ENCODE results near the gene COL23A1. TPM values are rescaled to one million over a fixed set of nuclear protein-coding genes. Genes with fewer than 3 reads are reported as not detected.

Gene COL23A1
- total RNA-seq, 1 experiment from 2014 or later: not detected

DNA sequence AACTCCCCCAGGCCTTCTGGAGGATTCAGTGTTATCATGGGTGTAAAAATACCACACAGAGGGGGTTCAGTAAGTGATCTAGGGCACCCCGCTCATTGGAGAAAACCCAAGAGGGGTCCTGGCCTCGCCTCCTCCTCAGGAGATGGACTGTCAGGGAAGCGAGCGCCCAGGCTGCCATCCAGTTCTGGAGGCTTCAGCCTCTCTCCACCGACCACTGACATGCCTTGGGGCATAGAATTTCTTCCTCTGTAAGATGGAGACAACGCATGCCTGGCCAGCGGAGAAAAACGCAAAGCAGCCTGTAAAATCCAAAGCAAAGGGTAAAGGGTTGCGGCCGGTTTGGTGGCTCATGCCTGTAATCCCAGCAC, 165.4 kb downstream of the COL23A1 start:
- peaks cover 9% of the 10 kb centered on the region for H3K27me3 Mint-ChIP-seq (ENCODE audit: unreplicated experiment)
- H3K36me3 Mint-ChIP-seq (ENCODE audit: insufficient read depth, unreplicated experiment): no peaks in the 10 kb centered on the region
- no peak overlapping the region for H3K27ac Mint-ChIP-seq (ENCODE audit: unreplicated experiment)
- TF ChIP-seq, protein P1, sequence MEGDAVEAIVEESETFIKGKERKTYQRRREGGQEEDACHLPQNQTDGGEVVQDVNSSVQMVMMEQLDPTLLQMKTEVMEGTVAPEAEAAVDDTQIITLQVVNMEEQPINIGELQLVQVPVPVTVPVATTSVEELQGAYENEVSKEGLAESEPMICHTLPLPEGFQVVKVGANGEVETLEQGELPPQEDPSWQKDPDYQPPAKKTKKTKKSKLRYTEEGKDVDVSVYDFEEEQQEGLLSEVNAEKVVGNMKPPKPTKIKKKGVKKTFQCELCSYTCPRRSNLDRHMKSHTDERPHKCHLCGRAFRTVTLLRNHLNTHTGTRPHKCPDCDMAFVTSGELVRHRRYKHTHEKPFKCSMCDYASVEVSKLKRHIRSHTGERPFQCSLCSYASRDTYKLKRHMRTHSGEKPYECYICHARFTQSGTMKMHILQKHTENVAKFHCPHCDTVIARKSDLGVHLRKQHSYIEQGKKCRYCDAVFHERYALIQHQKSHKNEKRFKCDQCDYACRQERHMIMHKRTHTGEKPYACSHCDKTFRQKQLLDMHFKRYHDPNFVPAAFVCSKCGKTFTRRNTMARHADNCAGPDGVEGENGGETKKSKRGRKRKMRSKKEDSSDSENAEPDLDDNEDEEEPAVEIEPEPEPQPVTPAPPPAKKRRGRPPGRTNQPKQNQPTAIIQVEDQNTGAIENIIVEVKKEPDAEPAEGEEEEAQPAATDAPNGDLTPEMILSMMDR (IDR thresholded peaks at IDR 0.05; ENCODE audit: unreplicated experiment): no peak
- DNase-seq: no peak
- CTCF ChIA-PET: no interaction called here
- no peaks in the 10 kb centered on the region for H3K9me3 Mint-ChIP-seq (ENCODE audit: low read depth, unreplicated experiment)
- intact Hi-C loops (cut with micrococcal nuclease; ENCODE audit: unreplicated experiment): no loop called here
- BruUV-seq (replicated peaks): no TSS peak
- H3K4me1 Mint-ChIP-seq (ENCODE audit: low read depth, unreplicated experiment): no peaks in the 10 kb centered on the region
- no peak overlapping the region for H3K4me3 Mint-ChIP-seq (ENCODE audit: low read depth, unreplicated experiment)

DNA sequence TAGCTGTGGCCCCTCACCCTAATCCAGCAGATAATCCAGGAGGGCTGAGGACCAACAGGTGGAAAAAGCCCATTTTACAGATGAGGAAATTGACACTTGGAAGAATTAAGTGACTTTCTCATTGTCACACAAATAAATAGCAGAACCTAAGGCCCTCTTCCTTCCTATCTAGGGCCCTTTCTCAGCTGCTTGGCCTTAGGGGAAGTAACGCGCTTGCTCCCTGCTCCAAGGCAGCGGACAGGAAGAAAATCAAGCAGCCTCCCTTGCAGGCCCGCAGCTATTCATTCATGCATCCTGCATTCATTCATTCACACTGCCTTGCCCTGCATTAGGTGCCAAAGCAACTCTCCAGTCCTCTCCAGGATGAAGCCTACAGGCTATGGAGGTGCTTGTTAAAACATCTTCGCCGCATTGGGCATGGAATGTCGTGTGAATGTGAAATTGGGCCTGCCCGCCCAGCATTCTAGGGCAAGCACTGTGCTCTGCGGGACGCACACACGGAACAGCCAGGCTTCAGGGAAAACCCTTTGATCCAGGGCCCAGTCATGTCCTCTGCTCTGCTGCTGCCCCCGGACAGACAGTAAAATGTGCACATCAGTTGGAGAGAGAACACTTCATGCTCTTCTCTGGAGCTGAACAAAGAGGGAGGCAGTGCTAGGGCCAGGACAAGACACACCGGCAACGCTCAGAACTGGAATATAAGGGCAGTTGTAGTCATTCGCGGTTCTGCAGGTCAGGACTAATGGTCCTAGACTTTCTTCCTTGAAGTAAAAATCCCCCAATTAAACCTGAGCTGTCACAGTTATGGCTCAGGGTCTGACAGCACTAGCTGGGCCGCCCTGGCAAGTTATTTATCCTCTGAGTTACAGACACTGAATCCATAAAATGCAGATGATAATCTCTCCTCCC, 166.0 kb downstream of the COL23A1 start:
- Mint-ChIP-seq H3K4me1 (ENCODE audit: low read depth, unreplicated experiment) (no peaks in the 10 kb centered on the region), H3K36me3 (ENCODE audit: insufficient read depth, unreplicated experiment) (no peaks in the 10 kb centered on the region), H3K4me3 (ENCODE audit: low read depth, unreplicated experiment) (no peak overlapping the region), H3K27me3 (ENCODE audit: unreplicated experiment) (peaks cover 9% of the 10 kb centered on the region), H3K27ac (ENCODE audit: unreplicated experiment) (no peak overlapping the region), H3K9me3 (ENCODE audit: low read depth, unreplicated experiment) (no peaks in the 10 kb centered on the region)
- no TSS peak for BruUV-seq (replicated peaks)
- intact Hi-C loops (cut with micrococcal nuclease; ENCODE audit: unreplicated experiment): no loop called here
- TF ChIP-seq, protein P1 (IDR thresholded peaks at IDR 0.05; ENCODE audit: unreplicated experiment): no peak
- DNase-seq: no peak
- CTCF ChIA-PET: no interaction called here

DNA sequence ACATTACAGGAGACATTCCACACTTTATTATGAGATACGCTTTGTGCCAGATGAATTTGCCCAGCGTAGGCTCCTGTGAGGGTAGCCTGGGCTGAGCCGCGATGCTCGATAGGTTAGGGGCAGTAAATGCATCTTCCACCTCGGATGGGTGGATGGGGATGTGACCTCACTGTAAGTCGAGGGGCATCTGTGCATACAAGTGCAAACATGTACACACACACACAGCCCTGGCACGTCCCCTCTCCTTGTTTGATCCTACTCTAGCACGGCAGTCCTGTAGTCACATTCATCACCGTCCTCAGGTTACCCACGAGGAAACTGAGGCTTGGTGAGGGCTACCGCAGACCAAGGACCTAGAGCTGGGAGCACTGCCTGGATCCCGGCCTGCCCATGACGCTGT, 166.8 kb downstream of the COL23A1 start:
- no peak overlapping the region for H3K27ac Mint-ChIP-seq (ENCODE audit: unreplicated experiment)
- CTCF ChIA-PET: no interaction called here
- BruUV-seq (replicated peaks): no TSS peak
- H3K27me3 Mint-ChIP-seq (ENCODE audit: unreplicated experiment): peaks cover 15% of the 10 kb centered on the region
- no peaks in the 10 kb centered on the region for H3K36me3 Mint-ChIP-seq (ENCODE audit: insufficient read depth, unreplicated experiment)
- H3K4me3 Mint-ChIP-seq (ENCODE audit: low read depth, unreplicated experiment): no peak overlapping the region
- intact Hi-C loops (cut with micrococcal nuclease; ENCODE audit: unreplicated experiment): no loop called here
- TF ChIP-seq, protein P1 (IDR thresholded peaks at IDR 0.05; ENCODE audit: unreplicated experiment): no peak
- no peaks in the 10 kb centered on the region for H3K9me3 Mint-ChIP-seq (ENCODE audit: low read depth, unreplicated experiment)
- H3K4me1 Mint-ChIP-seq (ENCODE audit: low read depth, unreplicated experiment): no peaks in the 10 kb centered on the region
- DNase-seq: no peak

DNA sequence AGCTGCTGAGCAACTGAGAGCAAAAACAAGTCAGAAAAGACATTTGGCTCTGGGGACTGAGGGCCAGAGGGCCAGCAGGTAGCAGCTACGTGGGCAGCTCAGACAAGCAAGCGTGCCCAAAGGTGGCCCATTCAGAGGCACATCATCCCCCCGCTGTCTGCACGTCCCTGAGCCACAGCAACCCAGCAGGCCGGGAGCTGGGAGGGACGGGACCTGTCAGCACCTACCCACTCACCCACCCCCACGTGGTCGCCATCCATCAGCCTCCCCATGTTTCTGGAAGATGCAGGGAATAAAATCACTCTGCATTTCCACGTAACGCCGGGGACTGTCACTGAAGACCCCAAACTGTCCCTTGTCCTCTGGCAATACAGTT, 167.8 kb downstream of the COL23A1 start:
- H3K4me1 Mint-ChIP-seq (ENCODE audit: low read depth, unreplicated experiment): no peaks in the 10 kb centered on the region
- intact Hi-C loops (cut with micrococcal nuclease; ENCODE audit: unreplicated experiment): no loop called here
- no peak overlapping the region for H3K4me3 Mint-ChIP-seq (ENCODE audit: low read depth, unreplicated experiment)
- DNase-seq: no peak
- CTCF ChIA-PET: no interaction called here
- peaks cover 16% of the 10 kb centered on the region for H3K27me3 Mint-ChIP-seq (ENCODE audit: unreplicated experiment)
- no TSS peak for BruUV-seq (replicated peaks)
- TF ChIP-seq, protein P1 (IDR thresholded peaks at IDR 0.05; ENCODE audit: unreplicated experiment): no peak
- H3K9me3 Mint-ChIP-seq (ENCODE audit: low read depth, unreplicated experiment): no peaks in the 10 kb centered on the region
- H3K27ac Mint-ChIP-seq (ENCODE audit: unreplicated experiment): no peak overlapping the region
- no peaks in the 10 kb centered on the region for H3K36me3 Mint-ChIP-seq (ENCODE audit: insufficient read depth, unreplicated experiment)
